Measurements from ENCODE around the gene HELZ. TPM values are rescaled to one million over a fixed set of nuclear protein-coding genes. Genes with fewer than 3 reads are reported as not detected.
A peak's percentile ranks its signal among the peaks of the same experiment; 100 is the strongest.

HELZ gene
- total RNA-seq, 6 donors from 2014 or later: 52.1 to 166 (median 60.8) TPM

- peaks cover 39 to 55% (median 49%) of the 10 kb centered on the region in 4 donors for H3K4me1 ChIP-seq
- no peak overlapping the region for H3K4me3 ChIP-seq
- 72% methylated on average over 5 of the region's 5 CpGs for WGBS, 2 donors
- H3K9me3 ChIP-seq: no peaks in the 10 kb centered on the region
- H3K36me3 ChIP-seq: peaks cover 3 to 65% (median 28%) of the 10 kb centered on the region in 4 donors
- no peaks in the 10 kb centered on the region for H3K27me3 ChIP-seq
- TF ChIP-seq, protein P1, sequence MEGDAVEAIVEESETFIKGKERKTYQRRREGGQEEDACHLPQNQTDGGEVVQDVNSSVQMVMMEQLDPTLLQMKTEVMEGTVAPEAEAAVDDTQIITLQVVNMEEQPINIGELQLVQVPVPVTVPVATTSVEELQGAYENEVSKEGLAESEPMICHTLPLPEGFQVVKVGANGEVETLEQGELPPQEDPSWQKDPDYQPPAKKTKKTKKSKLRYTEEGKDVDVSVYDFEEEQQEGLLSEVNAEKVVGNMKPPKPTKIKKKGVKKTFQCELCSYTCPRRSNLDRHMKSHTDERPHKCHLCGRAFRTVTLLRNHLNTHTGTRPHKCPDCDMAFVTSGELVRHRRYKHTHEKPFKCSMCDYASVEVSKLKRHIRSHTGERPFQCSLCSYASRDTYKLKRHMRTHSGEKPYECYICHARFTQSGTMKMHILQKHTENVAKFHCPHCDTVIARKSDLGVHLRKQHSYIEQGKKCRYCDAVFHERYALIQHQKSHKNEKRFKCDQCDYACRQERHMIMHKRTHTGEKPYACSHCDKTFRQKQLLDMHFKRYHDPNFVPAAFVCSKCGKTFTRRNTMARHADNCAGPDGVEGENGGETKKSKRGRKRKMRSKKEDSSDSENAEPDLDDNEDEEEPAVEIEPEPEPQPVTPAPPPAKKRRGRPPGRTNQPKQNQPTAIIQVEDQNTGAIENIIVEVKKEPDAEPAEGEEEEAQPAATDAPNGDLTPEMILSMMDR (IDR thresholded peaks at IDR 0.05): no peak
- peak in 1 of 4 donors; percentile 45 for TF ChIP-seq EP300 (IDR thresholded peaks at IDR 0.05)
- H3K27ac ChIP-seq: peak overlapping the region; percentile 2 to 25 (median 10)
- DNase-seq (no peak), ATAC-seq (ENCODE audit: low FRiP score in 2 of 2) (no peak)
These were observed 6.0 kb downstream of the HELZ start for GRCh38 chr17:67238991-67239390.

DNA sequence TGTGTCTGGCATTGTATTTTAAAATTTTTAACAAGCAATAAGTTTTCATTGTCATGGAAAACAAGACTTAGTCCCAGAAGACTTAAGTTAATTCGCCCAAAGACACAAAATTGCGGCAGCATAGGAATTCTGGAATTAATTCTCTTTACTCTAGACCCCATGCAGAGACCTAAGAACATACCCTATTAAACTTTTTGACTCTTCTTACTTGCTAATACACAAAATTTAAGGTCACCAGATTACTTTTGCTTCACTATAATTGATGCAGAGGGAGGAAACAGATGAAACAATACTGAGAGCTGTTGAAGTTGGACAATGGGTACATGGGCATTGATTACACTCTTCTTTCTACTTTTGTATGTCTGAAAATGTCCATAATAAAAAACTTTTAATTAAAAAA lies 12.6 kb downstream of the HELZ start:
- 98 to 100% methylated on average over 2 of the region's 2 CpGs for WGBS, 2 donors
- DNase-seq (no peak), ATAC-seq (ENCODE audit: low FRiP score in 2 of 2) (no peak)
- peaks cover 3 to 41% (median 21%) of the 10 kb centered on the region in 4 donors for H3K36me3 ChIP-seq
- H3K4me1 ChIP-seq: peaks cover 0 to 9% (median 2%) of the 10 kb centered on the region in 4 donors
- TF ChIP-seq POLR2AphosphoS5 (IDR thresholded peaks at IDR 0.05) (no peak), EP300 (IDR thresholded peaks at IDR 0.05) (no peak), POLR2A (IDR thresholded peaks at IDR 0.05) (no peak)
- TF ChIP-seq, protein P1 (IDR thresholded peaks at IDR 0.05): no peak
- no peak overlapping the region for H3K4me3 ChIP-seq
- no peaks in the 10 kb centered on the region for H3K9me3 ChIP-seq
- no peaks in the 10 kb centered on the region for H3K27me3 ChIP-seq
- H3K27ac ChIP-seq: no peak overlapping the region

GRCh38 chr17:67229109-67229955 lies 15.7 kb downstream of the HELZ start:
- Histone ChIP-seq H3K9me3 (no peaks in the 10 kb centered on the region), H3K27ac (no peak overlapping the region), H3K36me3 (peaks cover 0 to 11% (median 4%) of the 10 kb centered on the region in 4 donors), H3K4me1 (peaks cover 0 to 17% (median 5%) of the 10 kb centered on the region in 4 donors), H3K27me3 (no peaks in the 10 kb centered on the region), H3K4me3 (no peak overlapping the region)
- no peak for ATAC-seq (ENCODE audit: low FRiP score in 2 of 2)
- WGBS, 2 donors: 87 to 94% methylated on average over 5 of the region's 5 CpGs
- DNase-seq: no peak
- TF ChIP-seq POLR2A (IDR thresholded peaks at IDR 0.05) (no peak), POLR2AphosphoS5 (IDR thresholded peaks at IDR 0.05) (no peak), EP300 (IDR thresholded peaks at IDR 0.05) (no peak)
- TF ChIP-seq, protein P1 (IDR thresholded peaks at IDR 0.05): no peak

GRCh38 chr17:67227488-67227887 lies 17.5 kb downstream of the HELZ start:
- no peaks in the 10 kb centered on the region for H3K9me3 ChIP-seq
- no peaks in the 10 kb centered on the region for H3K27me3 ChIP-seq
- ATAC-seq (ENCODE audit: low FRiP score in 2 of 2) (no peak), DNase-seq (no peak)
- no peak overlapping the region for H3K27ac ChIP-seq
- peaks cover 0 to 29% (median 5%) of the 10 kb centered on the region in 4 donors for H3K4me1 ChIP-seq
- H3K36me3 ChIP-seq: no peaks in the 10 kb centered on the region
- H3K4me3 ChIP-seq: no peak overlapping the region
- TF ChIP-seq POLR2AphosphoS5 (IDR thresholded peaks at IDR 0.05): no peak
- TF ChIP-seq, protein P1 (IDR thresholded peaks at IDR 0.05): no peak
- TF ChIP-seq POLR2A (IDR thresholded peaks at IDR 0.05): no peak
- TF ChIP-seq EP300 (IDR thresholded peaks at IDR 0.05): no peak

- no peaks in the 10 kb centered on the region for H3K9me3 ChIP-seq
- TF ChIP-seq POLR2AphosphoS5 (IDR thresholded peaks at IDR 0.05) (no peak), EP300 (IDR thresholded peaks at IDR 0.05) (no peak), POLR2A (IDR thresholded peaks at IDR 0.05) (no peak)
- TF ChIP-seq, protein P1 (IDR thresholded peaks at IDR 0.05): no peak
These were observed 19.7 kb downstream of the HELZ start for GRCh38 chr17:67225316-67225715.

More at GRCh38 chr17:67225316-67225715, 19.7 kb downstream of the HELZ start:
- Histone ChIP-seq H3K4me3 (no peak overlapping the region), H3K27me3 (no peaks in the 10 kb centered on the region), H3K27ac (no peak overlapping the region), H3K4me1 (peaks cover 7 to 35% (median 10%) of the 10 kb centered on the region in 4 donors), H3K36me3 (no peaks in the 10 kb centered on the region)
- no peak for DNase-seq
- ATAC-seq (ENCODE audit: low FRiP score in 2 of 2): no peak
- 90 to 91% methylated on average over 4 of the region's 4 CpGs for WGBS, 2 donors
